GM19463 (cell line): ENCODE data around the gene ZNF414.

ENCODE experiments used
- ATAC-seq: cut with Tn5 transposase; IDR thresholded peaks from one replicate; pipeline ENCODE4 v1.9.1; 2021; ENCODE audit warnings: mild to moderate bottlenecking, moderate library complexity; ENCODE audit not compliant: unreplicated experiment

ZNF414 gene

DNA sequence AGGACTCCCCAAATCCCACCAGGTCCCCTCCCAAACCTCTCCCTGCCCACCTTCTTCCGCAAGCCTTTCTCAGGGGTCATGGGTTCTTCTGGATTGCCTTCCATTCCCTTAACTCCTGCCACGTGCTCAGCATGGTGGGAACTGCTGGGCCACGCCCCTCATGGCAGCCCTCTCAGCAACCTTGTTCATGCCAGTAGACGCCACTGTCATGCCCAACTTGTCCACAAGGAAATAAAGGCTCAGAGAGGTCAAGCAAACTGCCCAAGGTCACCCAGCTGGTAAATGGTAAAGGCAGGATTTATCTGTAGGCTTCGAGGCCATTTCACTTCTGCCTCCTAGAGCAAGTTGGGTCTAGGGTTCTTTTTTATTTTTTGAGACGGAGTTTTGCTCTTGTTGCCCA, 22.4 kb downstream of the ZNF414 start:
- ATAC-seq, result no peak

DNA sequence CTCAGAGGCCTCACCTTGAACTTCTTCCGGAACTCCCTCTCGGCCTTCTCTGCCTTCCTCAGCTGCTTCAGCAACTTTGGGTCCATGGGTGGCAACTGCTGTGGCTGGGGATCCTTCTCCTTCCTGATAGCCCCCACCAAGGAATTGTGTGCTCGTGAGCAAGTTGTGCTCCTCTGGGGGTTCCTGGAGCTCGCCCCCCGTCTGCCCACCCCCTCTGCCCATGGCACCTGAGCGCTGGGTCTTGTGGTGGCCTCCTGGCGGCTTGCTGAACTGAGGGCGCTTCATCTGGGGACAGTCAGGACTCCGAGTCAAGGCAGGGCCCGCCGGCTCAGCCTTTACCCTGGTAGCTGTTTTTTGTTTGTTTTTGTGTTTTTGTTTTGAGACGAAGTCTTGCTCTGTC, 23.1 kb downstream of the ZNF414 start:
- no peak for ATAC-seq

DNA sequence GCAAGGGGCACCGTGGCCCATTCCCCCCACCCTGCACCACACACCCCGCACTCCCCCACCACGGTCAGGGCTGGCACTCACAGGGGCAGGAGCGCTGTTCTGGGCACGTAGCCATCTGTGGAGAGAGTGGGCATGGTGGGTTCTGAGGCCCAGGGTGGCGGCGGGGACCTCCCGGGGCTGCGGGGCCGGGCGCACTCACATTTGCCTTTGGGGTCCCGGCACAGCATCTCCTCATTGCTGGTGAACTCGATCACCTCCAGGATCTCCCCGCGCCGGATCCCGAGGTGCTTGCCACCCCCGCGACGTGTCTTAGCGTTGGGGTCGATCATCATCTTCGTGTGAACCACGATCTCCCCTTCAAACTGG, 23.6 kb downstream of the ZNF414 start:
- no peak for ATAC-seq

DNA sequence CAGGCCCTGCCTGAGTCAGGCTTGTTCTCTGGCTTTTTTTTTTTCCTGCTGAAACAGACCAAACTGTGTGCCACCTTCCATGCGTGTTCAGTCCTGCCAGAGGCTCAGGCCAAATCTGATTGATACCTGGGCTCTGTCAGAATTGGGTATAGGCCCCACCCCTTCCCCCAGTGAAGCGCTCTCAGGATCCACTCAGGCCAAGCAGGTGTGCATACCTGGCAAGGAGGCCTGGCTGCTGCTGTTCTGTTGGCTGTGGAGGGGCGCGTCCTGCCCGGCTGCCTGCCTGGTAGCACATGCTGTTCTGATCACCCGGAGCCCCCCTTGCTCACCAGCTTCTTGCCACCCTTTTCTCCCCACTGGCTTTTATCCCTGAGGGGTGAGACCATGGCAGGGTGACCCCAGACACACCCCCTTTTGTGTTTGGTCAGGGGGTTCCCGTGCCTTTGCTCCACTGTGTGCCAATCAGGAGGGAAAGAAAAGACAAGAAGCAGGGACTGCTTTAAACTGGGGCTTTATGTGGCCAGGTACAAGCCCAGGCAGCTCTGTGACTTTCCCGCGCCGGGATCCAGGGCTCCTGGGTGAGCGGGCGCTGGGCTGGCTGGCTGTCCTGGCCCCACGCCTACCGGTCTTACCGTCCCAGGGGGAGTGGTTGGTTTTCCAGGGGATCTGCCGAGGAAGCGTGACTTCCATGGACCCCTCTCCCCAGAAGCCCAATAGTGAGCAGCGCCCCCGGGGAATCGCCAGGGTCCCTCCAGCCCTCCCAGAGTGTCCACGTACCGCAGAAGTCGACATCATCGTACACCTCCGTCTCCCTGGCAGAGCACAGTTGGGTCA, 24.2 kb downstream of the ZNF414 start:
- no peak for ATAC-seq

DNA sequence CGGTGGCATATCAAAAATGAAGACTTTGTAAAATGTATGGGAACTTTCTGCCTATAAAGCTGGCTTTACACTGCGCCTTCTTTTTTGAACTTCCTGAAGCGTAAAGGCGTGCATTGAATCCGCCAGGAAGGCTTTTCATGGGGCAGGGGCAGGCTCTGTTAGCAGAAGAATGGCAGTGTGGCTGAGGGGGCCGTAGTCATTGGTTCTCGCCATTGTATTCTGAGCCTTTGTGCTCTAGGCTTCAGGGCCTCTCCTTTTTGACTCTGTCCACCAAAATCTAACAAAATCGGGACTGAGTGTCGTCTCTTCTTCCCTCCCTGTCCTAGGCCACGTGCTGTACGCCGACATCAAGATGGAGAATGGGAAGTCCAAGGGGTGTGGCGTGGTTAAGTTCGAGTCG, 25.6 kb downstream of the ZNF414 start:
- no peak for ATAC-seq

DNA sequence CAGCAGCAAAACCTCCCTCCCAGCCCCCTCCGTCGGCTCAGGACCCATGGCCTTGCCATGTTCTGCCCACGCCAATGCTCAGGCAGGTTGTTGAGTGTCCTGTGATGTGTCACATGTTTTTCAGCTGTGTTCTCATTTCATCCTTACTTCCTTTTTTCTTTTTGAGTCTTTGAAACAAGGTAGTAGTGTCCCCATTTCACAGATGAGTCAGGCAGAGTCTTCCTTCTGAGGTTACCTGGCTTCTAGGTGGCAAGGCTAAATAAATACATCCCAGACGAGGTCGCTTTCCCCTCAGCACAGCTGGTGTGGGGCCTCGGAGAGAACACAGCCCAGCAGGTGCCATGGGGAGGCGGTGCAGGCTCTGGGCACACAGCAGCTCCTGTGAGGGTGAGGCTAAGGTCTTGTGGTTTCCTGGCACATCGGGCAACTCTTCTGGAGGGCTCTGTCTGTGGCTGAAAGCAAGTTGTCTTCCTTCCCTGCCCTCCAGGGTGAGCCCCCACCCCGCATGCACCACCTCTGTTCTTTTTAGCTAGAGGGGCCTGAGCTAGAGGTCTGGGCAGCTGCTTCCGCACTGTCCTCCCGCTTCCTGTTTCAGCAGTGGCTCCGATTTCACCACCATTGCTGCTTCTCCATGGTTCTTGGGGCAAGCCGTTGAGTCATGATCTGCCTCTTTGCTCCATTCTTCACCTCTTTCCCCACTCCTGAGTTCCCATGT, 26.7 kb downstream of the ZNF414 start:
- peak; percentile 81 for ATAC-seq

DNA sequence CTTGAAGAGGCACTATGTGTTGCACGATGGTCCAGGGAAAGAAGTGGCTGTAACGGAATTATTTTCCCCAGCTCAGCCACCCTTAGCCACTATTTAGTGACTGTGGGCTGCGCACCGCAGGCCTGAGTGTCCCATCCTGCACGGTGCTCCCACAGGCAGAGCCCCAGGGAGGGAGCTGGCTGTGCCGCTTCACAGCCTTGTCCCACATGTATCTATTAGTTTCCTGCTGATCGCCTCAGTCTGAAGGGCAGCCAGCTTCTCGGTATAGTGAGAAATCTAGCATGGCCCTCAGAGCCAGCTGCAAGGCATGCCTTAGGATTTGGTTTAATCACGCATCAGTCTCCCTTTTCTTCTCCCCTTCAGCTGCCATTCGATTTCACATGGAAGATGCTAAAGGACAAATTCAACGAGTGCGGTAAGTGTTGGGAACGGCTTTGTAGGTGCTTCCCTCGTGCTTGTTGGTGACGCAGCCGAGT, 27.3 kb downstream of the ZNF414 start:
- ATAC-seq, result no peak

DNA sequence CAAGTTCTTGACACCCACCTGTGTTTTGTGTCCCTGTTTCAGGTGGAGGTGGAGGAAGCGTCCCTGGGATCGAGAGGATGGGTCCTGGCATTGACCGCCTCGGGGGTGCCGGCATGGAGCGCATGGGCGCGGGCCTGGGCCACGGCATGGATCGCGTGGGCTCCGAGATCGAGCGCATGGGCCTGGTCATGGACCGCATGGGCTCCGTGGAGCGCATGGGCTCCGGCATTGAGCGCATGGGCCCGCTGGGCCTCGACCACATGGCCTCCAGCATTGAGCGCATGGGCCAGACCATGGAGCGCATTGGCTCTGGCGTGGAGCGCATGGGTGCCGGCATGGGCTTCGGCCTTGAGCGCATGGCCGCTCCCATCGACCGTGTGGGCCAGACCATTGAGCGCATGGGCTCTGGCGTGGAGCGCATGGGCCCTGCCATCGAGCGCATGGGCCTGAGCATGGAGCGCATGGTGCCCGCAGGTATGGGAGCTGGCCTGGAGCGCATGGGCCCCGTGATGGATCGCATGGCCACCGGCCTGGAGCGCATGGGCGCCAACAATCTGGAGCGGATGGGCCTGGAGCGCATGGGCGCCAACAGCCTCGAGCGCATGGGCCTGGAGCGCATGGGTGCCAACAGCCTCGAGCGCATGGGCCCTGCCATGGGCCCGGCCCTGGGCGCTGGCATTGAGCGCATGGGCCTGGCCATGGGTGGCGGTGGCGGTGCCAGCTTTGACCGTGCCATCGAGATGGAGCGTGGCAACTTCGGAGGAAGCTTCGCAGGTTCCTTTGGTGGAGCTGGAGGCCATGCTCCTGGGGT, 28.2 kb downstream of the ZNF414 start:
- ATAC-seq, result no peak

DNA sequence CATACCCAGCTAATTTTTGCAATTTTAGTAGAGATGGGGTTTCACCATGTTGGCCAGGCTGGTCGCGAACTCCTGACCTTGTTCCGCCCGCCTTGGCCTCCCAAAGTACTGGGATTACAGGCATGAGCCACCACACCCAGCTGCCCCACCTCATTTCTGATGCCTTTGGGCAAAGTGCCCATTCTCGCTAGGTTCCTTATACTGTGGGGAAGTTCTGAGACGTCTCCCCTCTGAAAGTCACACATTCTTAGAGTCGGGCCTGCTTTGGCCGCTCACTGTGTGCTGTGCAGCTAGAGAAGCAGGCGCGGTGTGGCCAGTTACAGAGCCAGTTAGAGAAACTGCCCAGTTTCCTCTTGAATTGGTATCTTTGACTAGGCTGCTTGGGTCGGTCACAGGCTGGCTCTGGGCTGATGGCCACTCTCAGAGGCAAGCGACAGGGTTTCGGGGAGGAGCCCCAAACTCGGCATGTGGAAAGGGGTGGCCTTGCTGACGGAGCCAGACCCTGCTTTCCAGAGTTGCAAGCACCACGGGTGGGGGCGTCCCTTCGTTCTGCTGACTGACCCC, 29.6 kb downstream of the ZNF414 start:
- ATAC-seq, result no peak

DNA sequence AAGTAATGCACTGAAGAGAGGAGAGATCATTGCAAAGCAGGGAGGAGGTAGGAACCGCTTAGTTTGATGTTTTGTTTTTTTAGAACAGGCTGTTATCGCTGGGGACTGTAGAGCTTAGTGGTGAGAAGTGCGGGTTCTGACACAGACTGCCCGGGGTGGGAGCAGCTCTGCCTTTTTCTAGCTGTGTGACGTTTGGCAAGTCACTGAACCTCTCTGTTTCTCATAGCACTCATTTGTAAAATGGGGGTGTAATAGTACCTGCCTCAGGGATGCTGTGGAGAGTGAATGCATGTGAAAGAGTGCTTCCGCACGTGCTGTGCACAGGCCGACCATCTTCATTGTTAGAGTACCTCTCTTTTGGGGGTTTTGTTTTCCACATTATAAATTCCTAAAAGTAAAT, 30.8 kb downstream of the ZNF414 start:
- ATAC-seq, result no peak

DNA sequence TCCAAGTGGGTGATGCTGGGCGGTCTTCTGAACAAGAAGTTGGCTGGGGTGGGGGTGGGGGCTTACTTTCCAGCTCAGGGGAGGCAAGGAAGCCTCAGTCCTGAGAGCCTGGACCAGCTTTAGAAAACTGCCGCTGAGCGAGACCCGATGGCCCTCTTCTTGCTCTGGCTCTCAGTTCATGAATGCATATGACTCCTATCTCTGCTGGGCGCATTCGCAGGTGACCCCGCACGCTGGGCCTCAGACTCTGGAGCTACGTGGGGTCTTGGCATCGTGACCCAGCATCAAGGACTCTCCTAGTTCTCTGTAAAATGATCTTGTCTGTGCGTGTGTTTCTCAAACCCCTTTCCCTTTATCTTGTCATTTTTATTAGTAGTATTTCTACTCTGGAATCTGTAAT, 31.3 kb downstream of the ZNF414 start:
- no peak for ATAC-seq

DNA sequence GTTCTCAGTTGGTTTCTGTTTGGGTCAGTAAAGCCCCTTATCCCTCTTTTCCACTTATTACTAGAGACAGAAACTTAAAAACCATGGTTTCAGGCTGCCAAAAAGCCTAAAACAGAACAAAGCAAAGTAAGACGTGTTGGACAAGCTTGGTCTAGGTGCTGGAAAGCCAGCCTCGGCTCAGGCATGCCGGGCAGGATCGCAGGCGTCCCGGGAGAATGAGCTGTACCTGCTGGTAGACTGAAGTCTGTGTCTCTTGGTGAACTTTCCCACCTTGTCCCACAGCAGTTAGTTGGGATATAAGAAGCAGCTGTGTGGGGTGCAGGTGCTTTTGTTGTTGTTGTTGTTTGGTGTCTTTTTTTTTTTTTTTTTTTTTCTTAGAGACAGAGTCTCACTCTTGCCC, 32.4 kb downstream of the ZNF414 start:
- ATAC-seq, result no peak

DNA sequence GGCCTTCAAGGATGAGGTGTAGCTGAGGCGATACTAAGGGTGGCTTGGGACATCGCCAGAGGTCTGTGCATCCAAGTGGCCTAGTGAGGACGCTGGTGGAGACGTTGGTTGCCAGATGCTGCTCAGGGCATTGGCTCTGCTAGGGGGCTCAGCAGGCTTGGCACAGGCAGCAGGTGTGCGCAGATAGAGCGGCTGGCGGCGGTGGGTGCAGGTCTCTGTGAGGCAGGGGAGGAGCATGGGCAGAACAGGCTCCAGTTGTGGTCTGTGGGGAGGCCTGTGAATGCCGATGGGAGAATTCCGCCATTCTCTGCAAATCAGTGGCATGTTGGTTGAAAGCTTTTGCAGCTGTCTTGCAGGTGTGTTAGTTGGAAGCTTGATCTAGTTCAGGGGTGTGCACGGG, 32.8 kb downstream of the ZNF414 start:
- ATAC-seq, result no peak

DNA sequence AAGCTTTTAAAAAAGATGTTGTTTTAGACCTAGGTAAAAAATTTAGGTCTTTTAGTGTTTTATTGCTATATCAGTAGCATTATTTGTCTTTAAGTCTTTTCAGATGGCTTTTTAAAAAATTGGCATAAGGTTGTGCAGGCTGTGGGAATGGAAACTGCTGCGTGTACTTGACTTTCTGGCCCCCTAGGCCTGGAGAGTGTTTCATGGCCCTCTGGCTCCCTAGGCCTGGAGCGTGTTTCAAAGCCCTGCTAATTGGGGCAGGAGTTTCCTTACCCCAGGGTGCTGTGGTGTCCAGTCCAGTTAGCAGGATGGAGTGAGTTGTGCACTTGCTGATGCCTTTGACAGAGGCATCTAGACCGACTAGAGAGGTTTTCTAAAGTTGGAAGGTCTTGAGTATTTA, 35.4 kb downstream of the ZNF414 start:
- ATAC-seq, result no peak

DNA sequence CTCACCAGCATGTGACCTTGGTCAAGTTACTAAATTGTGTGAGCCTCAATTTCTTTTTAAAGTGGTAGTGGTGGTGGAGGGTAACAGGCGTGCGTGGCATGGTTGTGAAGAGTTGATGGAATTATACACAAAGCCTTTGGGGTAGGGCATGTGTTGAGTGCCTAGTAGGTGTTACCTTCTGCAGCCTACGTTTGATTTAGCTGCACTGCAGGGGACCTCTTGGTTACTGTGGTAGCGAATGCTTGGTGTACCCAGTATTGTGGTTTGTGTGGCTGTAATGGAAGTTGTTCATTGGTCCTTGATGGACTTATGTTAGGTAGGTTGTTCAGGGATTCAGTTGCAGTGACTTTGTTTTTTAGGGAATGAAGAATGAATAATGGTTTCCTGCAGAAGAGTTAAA, 36.1 kb downstream of the ZNF414 start:
- no peak for ATAC-seq

DNA sequence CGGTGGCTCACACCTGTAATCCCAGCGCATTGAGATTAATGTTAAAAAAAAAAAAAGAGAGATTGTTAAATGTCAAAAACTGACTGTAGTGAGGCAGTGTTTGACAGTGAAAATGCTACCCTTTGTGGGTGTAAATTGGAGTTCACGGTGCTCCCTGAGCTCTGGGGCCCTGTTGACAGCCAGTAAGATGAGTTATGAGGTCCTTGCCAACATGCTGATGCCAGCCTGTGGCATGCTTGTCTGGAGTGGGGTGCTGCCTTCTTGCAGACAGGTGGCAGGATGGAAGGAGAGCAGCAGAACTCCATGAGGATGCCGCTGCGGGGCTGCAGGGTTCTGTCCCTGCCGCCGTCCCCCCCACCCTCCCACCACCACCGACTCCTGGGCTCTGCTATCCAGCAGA, 37.4 kb downstream of the ZNF414 start:
- no peak for ATAC-seq

DNA sequence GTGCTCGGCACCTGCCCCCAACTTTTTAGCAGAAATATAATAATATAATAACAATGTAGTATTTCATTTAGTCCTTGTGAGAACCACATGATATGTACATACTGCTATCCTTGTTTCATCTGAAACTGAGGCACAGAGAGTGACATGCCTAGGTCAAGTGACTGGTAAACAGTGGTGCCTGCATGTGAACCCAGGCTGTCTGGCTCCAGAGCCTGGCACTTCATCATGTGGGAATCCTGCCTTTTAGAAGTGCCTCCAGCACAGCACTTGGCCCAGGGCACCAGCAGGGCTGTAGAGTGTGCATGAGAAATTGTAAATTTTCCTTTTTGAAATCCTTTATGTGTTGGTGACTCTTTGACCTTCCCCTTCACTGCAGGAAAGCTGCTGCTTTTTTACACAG, 39.0 kb downstream of the ZNF414 start:
- ATAC-seq, result no peak

DNA sequence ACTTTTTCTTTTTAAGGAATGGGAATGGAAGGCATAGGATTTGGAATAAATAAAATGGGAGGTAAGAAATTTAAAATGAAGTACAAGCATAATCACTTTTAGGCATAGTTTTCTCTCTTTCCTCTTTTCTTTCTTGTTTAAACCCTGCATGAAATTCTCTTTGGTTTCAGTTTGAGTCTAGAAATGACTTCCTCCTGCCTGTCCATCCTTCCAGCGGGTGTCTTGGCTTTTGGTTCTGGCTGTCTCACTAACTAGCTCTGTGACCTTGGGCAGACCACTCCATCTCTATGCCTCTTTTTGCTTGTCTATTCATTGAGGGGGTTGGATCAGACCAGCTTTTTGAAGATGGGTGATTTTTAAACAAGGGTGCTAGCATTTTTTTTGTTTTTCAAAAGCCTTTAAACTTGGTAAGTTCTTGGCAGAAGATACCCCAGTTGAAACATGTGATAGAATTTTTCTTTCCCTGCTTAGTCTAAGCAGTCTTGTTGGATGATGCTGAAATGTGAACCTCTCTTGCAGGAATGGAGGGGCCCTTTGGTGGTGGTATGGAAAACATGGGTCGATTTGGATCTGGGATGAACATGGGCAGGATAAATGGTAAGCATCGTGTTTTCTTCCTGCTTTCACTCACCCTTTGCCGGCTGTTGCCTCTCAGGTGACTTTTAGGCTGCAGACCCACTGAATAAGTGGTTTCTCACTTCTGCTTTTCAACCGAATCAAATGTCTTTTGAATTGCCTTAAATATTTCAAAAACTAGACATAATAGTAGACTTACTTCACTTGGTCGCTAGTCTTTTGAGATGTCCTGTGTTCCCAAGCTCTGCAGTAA, 40.1 kb downstream of the ZNF414 start:
- peak; percentile 60 for ATAC-seq

DNA sequence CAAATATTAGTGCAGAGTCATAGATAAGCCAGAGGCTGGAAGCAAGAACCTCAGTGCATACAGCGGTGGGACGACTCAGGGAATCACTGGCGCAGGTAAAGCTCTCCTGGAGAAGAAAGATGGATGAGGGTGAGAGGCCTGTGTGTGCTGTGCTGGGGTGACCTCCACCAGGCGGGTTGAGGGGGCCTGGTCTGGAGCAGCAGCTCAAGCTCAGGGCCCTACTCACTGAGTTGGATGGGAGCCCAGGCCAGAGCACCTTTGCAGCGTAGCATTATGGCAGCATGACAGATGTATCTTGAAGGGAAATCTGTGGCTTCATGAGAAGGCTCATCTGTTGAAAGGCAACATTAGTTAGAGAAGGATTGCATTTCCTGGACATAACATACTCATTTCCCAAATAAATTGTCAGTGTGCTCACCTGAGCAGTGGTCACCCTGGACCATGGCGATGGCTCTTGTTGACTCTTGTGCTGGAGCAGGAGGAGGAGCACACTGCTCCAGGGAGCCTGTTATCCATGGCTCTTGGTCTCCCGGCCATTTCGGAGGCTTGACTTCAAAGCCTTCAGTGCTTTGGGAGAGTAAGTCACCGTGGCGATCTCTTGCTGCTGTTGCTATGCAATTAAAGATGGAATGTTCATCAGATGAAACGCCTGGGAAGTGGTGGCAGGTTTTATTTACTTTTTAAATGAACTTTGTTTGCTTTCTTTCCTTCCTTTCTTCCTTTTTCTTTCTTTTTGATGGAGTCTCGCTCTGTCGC, 44.2 kb downstream of the ZNF414 start:
- ATAC-seq, result no peak
